ENCODE results near the gene HIGD2A. TPM values are rescaled to one million over a fixed set of nuclear protein-coding genes. Genes with fewer than 3 reads are reported as not detected.

Gene HIGD2A
- total RNA-seq, 5 donors from 2014 or later (not counting 1 experiment from before 2014, with no cell fraction given), result 88.5 to 117 (median 95.4) TPM

GRCh38 chr5:176420086-176420485 lies 31.5 kb downstream of the HIGD2A start:
- no peaks in the 10 kb centered on the region for H3K36me3 Mint-ChIP-seq
- ChIA-PET POLR2A (no interaction called here), CTCF (interaction anchor here in 1 of 2 donors (1.7 kb wide), 1 partner anchor 28 kb away, joined by 3 read pairs; no protein-coding TSS in a partner anchor)
- WGBS (ENCODE audit: insufficient coverage), result 82% methylated on average over 5 of the region's 5 CpGs
- H3K4me1 Mint-ChIP-seq, result peaks cover 11 to 15% (median 13%) of the 10 kb centered on the region in 3 donors
- H3K36me3 ChIP-seq (ENCODE audit: control insufficient read depth in 2 of 2, extremely low read depth in 1 of 2, insufficient read depth in 1 of 2, low read length in 1 of 2), result no peaks in the 10 kb centered on the region
- no peak overlapping the region for H3K4me3 ChIP-seq (ENCODE audit: control insufficient read depth in 1 of 2, extremely low read depth in 1 of 2, low read length in 1 of 2)
- H3K9me3 Mint-ChIP-seq, result no peaks in the 10 kb centered on the region
- no peak for DNase-seq
- H3K27me3 ChIP-seq (replicated peaks in 1 of 2; ENCODE audit: control insufficient read depth in 2 of 2, extremely low read depth in 1 of 2, insufficient read depth in 2 of 2, low read length in 1 of 2), result peaks cover 0 to 8% of the 10 kb centered on the region in 2 experiments
- peaks cover 6 to 17% of the 10 kb centered on the region in 2 experiments for H3K4me1 ChIP-seq (ENCODE audit: control insufficient read depth in 1 of 2, extremely low read depth in 1 of 2, insufficient read depth in 2 of 2, low read length in 2 of 2)
- no peak overlapping the region for H3K4me3 Mint-ChIP-seq
- no peaks in the 10 kb centered on the region for H3K9me3 ChIP-seq
- ATAC-seq (replicated peaks in 1 of 4), result no peak
- no peak overlapping the region for H3K27ac ChIP-seq (ENCODE audit: low read length)
- H3K27ac Mint-ChIP-seq, result no peak overlapping the region
- H3K27me3 Mint-ChIP-seq, result peaks cover 0 to 8% of the 10 kb centered on the region in 2 donors

GRCh38 chr5:176420972-176421544 lies 32.5 kb downstream of the HIGD2A start:
- POLR2A ChIA-PET, result no interaction called here
- DNase-seq (no peak), ATAC-seq (replicated peaks in 1 of 4) (no peak)
- Histone ChIP-seq H3K27me3 (replicated peaks in 1 of 2; ENCODE audit: control insufficient read depth in 2 of 2, extremely low read depth in 1 of 2, insufficient read depth in 2 of 2, low read length in 1 of 2) (peaks cover 0 to 8% of the 10 kb centered on the region in 2 experiments), H3K36me3 (ENCODE audit: control insufficient read depth in 2 of 2, extremely low read depth in 1 of 2, insufficient read depth in 1 of 2, low read length in 1 of 2) (no peaks in the 10 kb centered on the region), H3K4me1 (ENCODE audit: control insufficient read depth in 1 of 2, extremely low read depth in 1 of 2, insufficient read depth in 2 of 2, low read length in 2 of 2) (peaks cover 0 to 7% of the 10 kb centered on the region in 2 experiments), H3K9me3 (no peaks in the 10 kb centered on the region), H3K4me3 (ENCODE audit: control insufficient read depth in 1 of 2, extremely low read depth in 1 of 2, low read length in 1 of 2) (no peak overlapping the region), H3K27ac (ENCODE audit: low read length) (no peak overlapping the region)
- Mint-ChIP-seq H3K9me3 (peaks cover 0 to 2% (median 0%) of the 10 kb centered on the region in 3 donors), H3K4me1 (peaks cover 5 to 8% (median 7%) of the 10 kb centered on the region in 3 donors), H3K27me3 (peaks cover 0 to 10% of the 10 kb centered on the region in 2 donors), H3K36me3 (no peaks in the 10 kb centered on the region), H3K4me3 (no peak overlapping the region), H3K27ac (no peak overlapping the region)
- WGBS (ENCODE audit: insufficient coverage), result no CpG with 5 or more reads among the region's 2 CpGs
- CTCF ChIA-PET, result interaction anchor here in 1 of 2 donors (0.6 to 1.7 kb wide), 4 partner anchors 27 to 67 kb away, joined by 3 read pairs; no protein-coding TSS in a partner anchor

GRCh38 chr5:176424181-176424580 lies 35.6 kb downstream of the HIGD2A start:
- H3K9me3 ChIP-seq, result no peaks in the 10 kb centered on the region
- H3K27me3 Mint-ChIP-seq, result peaks cover 0 to 10% of the 10 kb centered on the region in 2 donors
- CTCF ChIA-PET, result no interaction called here
- POLR2A ChIA-PET, result no interaction called here
- no peak overlapping the region for H3K4me3 Mint-ChIP-seq
- H3K36me3 Mint-ChIP-seq, result no peaks in the 10 kb centered on the region
- no peak overlapping the region for H3K4me3 ChIP-seq (ENCODE audit: control insufficient read depth in 1 of 2, extremely low read depth in 1 of 2, low read length in 1 of 2)
- no peak for DNase-seq
- H3K4me1 ChIP-seq (ENCODE audit: control insufficient read depth in 1 of 2, extremely low read depth in 1 of 2, insufficient read depth in 2 of 2, low read length in 2 of 2), result no peaks in the 10 kb centered on the region
- no CpG with 5 or more reads among the region's 3 CpGs for WGBS (ENCODE audit: insufficient coverage)
- no peak overlapping the region for H3K27ac Mint-ChIP-seq
- peaks cover 0 to 8% of the 10 kb centered on the region in 2 experiments for H3K27me3 ChIP-seq (replicated peaks in 1 of 2; ENCODE audit: control insufficient read depth in 2 of 2, extremely low read depth in 1 of 2, insufficient read depth in 2 of 2, low read length in 1 of 2)
- peaks cover 0 to 2% (median 0%) of the 10 kb centered on the region in 3 donors for H3K9me3 Mint-ChIP-seq
- no peak overlapping the region for H3K27ac ChIP-seq (ENCODE audit: low read length)
- no peak for ATAC-seq (replicated peaks in 1 of 4)
- no peaks in the 10 kb centered on the region for H3K4me1 Mint-ChIP-seq
- no peaks in the 10 kb centered on the region for H3K36me3 ChIP-seq (ENCODE audit: control insufficient read depth in 2 of 2, extremely low read depth in 1 of 2, insufficient read depth in 1 of 2, low read length in 1 of 2)

GRCh38 chr5:176425138-176425537 lies 36.6 kb downstream of the HIGD2A start:
- Histone ChIP-seq H3K27me3 (replicated peaks in 1 of 2; ENCODE audit: control insufficient read depth in 2 of 2, extremely low read depth in 1 of 2, insufficient read depth in 2 of 2, low read length in 1 of 2) (peaks cover 0 to 8% of the 10 kb centered on the region in 2 experiments), H3K36me3 (ENCODE audit: control insufficient read depth in 2 of 2, extremely low read depth in 1 of 2, insufficient read depth in 1 of 2, low read length in 1 of 2) (no peaks in the 10 kb centered on the region), H3K9me3 (no peaks in the 10 kb centered on the region), H3K4me1 (ENCODE audit: control insufficient read depth in 1 of 2, extremely low read depth in 1 of 2, insufficient read depth in 2 of 2, low read length in 2 of 2) (no peaks in the 10 kb centered on the region), H3K4me3 (ENCODE audit: control insufficient read depth in 1 of 2, extremely low read depth in 1 of 2, low read length in 1 of 2) (no peak overlapping the region), H3K27ac (ENCODE audit: low read length) (no peak overlapping the region)
- H3K4me3 Mint-ChIP-seq, result no peak overlapping the region
- H3K36me3 Mint-ChIP-seq, result no peaks in the 10 kb centered on the region
- DNase-seq (no peak), ATAC-seq (replicated peaks in 1 of 4) (no peak)
- 60% methylated on average over 1 of the region's 1 CpG for WGBS (ENCODE audit: insufficient coverage)
- H3K9me3 Mint-ChIP-seq, result peaks cover 0 to 2% (median 0%) of the 10 kb centered on the region in 3 donors
- no peak overlapping the region for H3K27ac Mint-ChIP-seq
- H3K27me3 Mint-ChIP-seq, result peaks cover 0 to 10% of the 10 kb centered on the region in 2 donors
- no peaks in the 10 kb centered on the region for H3K4me1 Mint-ChIP-seq
- CTCF ChIA-PET, result interaction anchor here in 1 of 2 donors (0.7 kb wide), 1 partner anchor 58 kb away, joined by 3 read pairs; no protein-coding TSS in a partner anchor
- POLR2A ChIA-PET, result no interaction called here

DNA sequence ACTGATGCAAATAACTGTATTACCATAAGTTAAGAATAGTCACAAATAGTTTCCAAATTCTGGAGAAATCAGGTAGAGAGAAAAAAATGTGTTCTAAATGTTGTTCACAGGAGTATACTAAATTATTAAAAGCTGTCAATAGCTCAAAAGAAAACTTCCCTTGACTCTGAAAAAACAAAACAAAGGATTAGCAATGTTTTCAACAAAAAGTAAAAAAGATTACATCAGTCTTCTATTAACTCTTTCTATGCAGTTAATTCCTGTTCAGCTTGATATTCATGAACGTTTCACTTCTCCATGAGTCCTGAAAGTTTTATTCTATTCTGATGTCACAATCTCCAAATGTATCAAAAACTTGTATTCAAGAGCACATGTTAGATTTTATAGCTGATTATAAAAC lies 37.2 kb downstream of the HIGD2A start:
- Mint-ChIP-seq H3K27me3 (peaks cover 0 to 10% of the 10 kb centered on the region in 2 donors), H3K27ac (no peak overlapping the region), H3K4me3 (no peak overlapping the region), H3K36me3 (no peaks in the 10 kb centered on the region), H3K4me1 (peaks cover 4 to 5% (median 5%) of the 10 kb centered on the region in 3 donors), H3K9me3 (peaks cover 0 to 2% (median 0%) of the 10 kb centered on the region in 3 donors)
- Histone ChIP-seq H3K27me3 (replicated peaks in 1 of 2; ENCODE audit: control insufficient read depth in 2 of 2, extremely low read depth in 1 of 2, insufficient read depth in 2 of 2, low read length in 1 of 2) (peaks cover 0 to 8% of the 10 kb centered on the region in 2 experiments), H3K27ac (ENCODE audit: low read length) (no peak overlapping the region), H3K36me3 (ENCODE audit: control insufficient read depth in 2 of 2, extremely low read depth in 1 of 2, insufficient read depth in 1 of 2, low read length in 1 of 2) (no peaks in the 10 kb centered on the region), H3K4me1 (ENCODE audit: control insufficient read depth in 1 of 2, extremely low read depth in 1 of 2, insufficient read depth in 2 of 2, low read length in 2 of 2) (no peaks in the 10 kb centered on the region), H3K4me3 (ENCODE audit: control insufficient read depth in 1 of 2, extremely low read depth in 1 of 2, low read length in 1 of 2) (no peak overlapping the region), H3K9me3 (no peaks in the 10 kb centered on the region)
- no peak for DNase-seq
- POLR2A ChIA-PET, result no interaction called here
- no peak for ATAC-seq (replicated peaks in 1 of 4)
- WGBS (ENCODE audit: insufficient coverage), result no CpG with 5 or more reads among the region's 1 CpG
- CTCF ChIA-PET, result interaction anchor here in 1 of 2 donors (0.7 kb wide), 1 partner anchor 59 kb away, joined by 3 read pairs; no protein-coding TSS in a partner anchor

- peaks cover 0 to 8% of the 10 kb centered on the region in 2 experiments for H3K27me3 ChIP-seq (replicated peaks in 1 of 2; ENCODE audit: control insufficient read depth in 2 of 2, extremely low read depth in 1 of 2, insufficient read depth in 2 of 2, low read length in 1 of 2)
- no peaks in the 10 kb centered on the region for H3K9me3 ChIP-seq
- H3K4me3 Mint-ChIP-seq, result no peak overlapping the region
- CTCF ChIA-PET, result interaction anchor here in 1 of 2 donors (0.5 kb wide), 1 partner anchor 32 kb away, joined by 4 read pairs; no protein-coding TSS in a partner anchor
- H3K27me3 Mint-ChIP-seq, result peaks cover under 1 to 10% of the 10 kb centered on the region in 2 donors
- H3K4me3 ChIP-seq (ENCODE audit: control insufficient read depth in 1 of 2, extremely low read depth in 1 of 2, low read length in 1 of 2), result no peak overlapping the region
- WGBS (ENCODE audit: insufficient coverage), result no CpG with 5 or more reads among the region's 1 CpG
- DNase-seq (no peak), ATAC-seq (replicated peaks in 1 of 4) (no peak)
- H3K27ac Mint-ChIP-seq, result no peak overlapping the region
- peaks cover 4 to 5% (median 5%) of the 10 kb centered on the region in 3 donors for H3K4me1 Mint-ChIP-seq
- H3K36me3 ChIP-seq (ENCODE audit: control insufficient read depth in 2 of 2, extremely low read depth in 1 of 2, insufficient read depth in 1 of 2, low read length in 1 of 2), result no peaks in the 10 kb centered on the region
- H3K36me3 Mint-ChIP-seq, result no peaks in the 10 kb centered on the region
- POLR2A ChIA-PET, result no interaction called here
- H3K9me3 Mint-ChIP-seq, result peaks cover 0 to 2% (median 0%) of the 10 kb centered on the region in 3 donors
- H3K27ac ChIP-seq (ENCODE audit: low read length), result no peak overlapping the region
- no peaks in the 10 kb centered on the region for H3K4me1 ChIP-seq (ENCODE audit: control insufficient read depth in 1 of 2, extremely low read depth in 1 of 2, insufficient read depth in 2 of 2, low read length in 2 of 2)
Measured at GRCh38 chr5:176426876-176427275, 38.3 kb downstream of the HIGD2A start.

Measured in T-cell (primary cell).